ENCODE results near the gene CCDC187. TPM values are rescaled to one million over a fixed set of nuclear protein-coding genes. Genes with fewer than 3 reads are reported as not detected.
A peak's percentile ranks its signal among the peaks of the same experiment; 100 is the strongest.

Gene CCDC187
- total RNA-seq, 5 donors from 2014 or later (not counting 1 experiment from before 2014, with no cell fraction given), result 0.07 to 0.20 (median 0.09) TPM; not detected in 1

- Histone ChIP-seq H3K4me1 (ENCODE audit: control insufficient read depth in 1 of 2, extremely low read depth in 1 of 2, insufficient read depth in 2 of 2, low read length in 2 of 2) (peaks cover 17 to 53% of the 10 kb centered on the region in 2 experiments), H3K9me3 (no peaks in the 10 kb centered on the region), H3K36me3 (ENCODE audit: control insufficient read depth in 2 of 2, extremely low read depth in 1 of 2, insufficient read depth in 1 of 2, low read length in 1 of 2) (peaks cover 0 to 2% of the 10 kb centered on the region in 2 donors), H3K27ac (ENCODE audit: low read length) (peak overlapping the region; percentile 42), H3K27me3 (replicated peaks in 1 of 2; ENCODE audit: control insufficient read depth in 2 of 2, extremely low read depth in 1 of 2, insufficient read depth in 2 of 2, low read length in 1 of 2) (no peaks in the 10 kb centered on the region), H3K4me3 (ENCODE audit: control insufficient read depth in 1 of 2, extremely low read depth in 1 of 2, low read length in 1 of 2) (no peak overlapping the region)
- ChIA-PET CTCF (interaction anchor here in 1 of 2 donors (0.6 kb wide), 1 partner anchor 1430 kb away, joined by 3 read pairs; no protein-coding TSS in a partner anchor), POLR2A (interaction anchor here in 1 of 2 donors (0.5 kb wide), 1 partner anchor 281 kb away, joined by 7 read pairs; no protein-coding TSS in a partner anchor)
- ATAC-seq (replicated peaks in 1 of 4) (no peak), DNase-seq (peak in 1 of 35 experiments; percentile 32)
- Mint-ChIP-seq H3K27me3 (no peaks in the 10 kb centered on the region), H3K4me3 (peak overlapping the region; percentile 91 to 98 (median 92)), H3K4me1 (peaks cover 33 to 61% (median 45%) of the 10 kb centered on the region in 3 donors), H3K27ac (peak overlapping the region; percentile 88 to 91), H3K36me3 (no peaks in the 10 kb centered on the region), H3K9me3 (no peaks in the 10 kb centered on the region)
- WGBS (ENCODE audit: insufficient coverage), result 77% methylated on average over 4 of the region's 6 CpGs
These were observed 60.9 kb downstream of the CCDC187 start for GRCh38 chr9:136242918-136243525.

- peaks cover 17 to 54% of the 10 kb centered on the region in 2 experiments for H3K4me1 ChIP-seq (ENCODE audit: control insufficient read depth in 1 of 2, extremely low read depth in 1 of 2, insufficient read depth in 2 of 2, low read length in 2 of 2)
- no peak overlapping the region for H3K27ac Mint-ChIP-seq
- DNase-seq (no peak), ATAC-seq (replicated peaks in 1 of 4) (no peak)
- no peaks in the 10 kb centered on the region for H3K36me3 Mint-ChIP-seq
- peaks cover 33 to 63% (median 48%) of the 10 kb centered on the region in 3 donors for H3K4me1 Mint-ChIP-seq
- no peak overlapping the region for H3K4me3 ChIP-seq (ENCODE audit: control insufficient read depth in 1 of 2, extremely low read depth in 1 of 2, low read length in 1 of 2)
- ChIA-PET CTCF (no interaction called here), POLR2A (no interaction called here)
- no peaks in the 10 kb centered on the region for H3K9me3 ChIP-seq
- peaks cover 0 to 2% of the 10 kb centered on the region in 2 donors for H3K36me3 ChIP-seq (ENCODE audit: control insufficient read depth in 2 of 2, extremely low read depth in 1 of 2, insufficient read depth in 1 of 2, low read length in 1 of 2)
- H3K27me3 Mint-ChIP-seq, result no peaks in the 10 kb centered on the region
- H3K9me3 Mint-ChIP-seq, result no peaks in the 10 kb centered on the region
- H3K4me3 Mint-ChIP-seq, result no peak overlapping the region
- WGBS (ENCODE audit: insufficient coverage), result 96% methylated on average over 8 of the region's 8 CpGs
- H3K27me3 ChIP-seq (replicated peaks in 1 of 2; ENCODE audit: control insufficient read depth in 2 of 2, extremely low read depth in 1 of 2, insufficient read depth in 2 of 2, low read length in 1 of 2), result no peaks in the 10 kb centered on the region
- H3K27ac ChIP-seq (ENCODE audit: low read length), result no peak overlapping the region
These were observed 61.6 kb downstream of the CCDC187 start for GRCh38 chr9:136242248-136242647.

- 96% methylated on average over 7 of the region's 13 CpGs for WGBS (ENCODE audit: insufficient coverage)
- ATAC-seq (replicated peaks in 1 of 4) (no peak), DNase-seq (no peak)
- H3K36me3 ChIP-seq (ENCODE audit: control insufficient read depth in 2 of 2, extremely low read depth in 1 of 2, insufficient read depth in 1 of 2, low read length in 1 of 2), result peaks cover 0 to 3% of the 10 kb centered on the region in 2 donors
- Mint-ChIP-seq H3K4me1 (peaks cover 33 to 63% (median 48%) of the 10 kb centered on the region in 3 donors), H3K27me3 (no peaks in the 10 kb centered on the region), H3K4me3 (no peak overlapping the region), H3K36me3 (no peaks in the 10 kb centered on the region), H3K27ac (peak overlapping the region in 1 of 2 donors; percentile 44), H3K9me3 (no peaks in the 10 kb centered on the region)
- H3K27ac ChIP-seq (ENCODE audit: low read length), result no peak overlapping the region
- ChIA-PET POLR2A (no interaction called here), CTCF (no interaction called here)
- no peak overlapping the region for H3K4me3 ChIP-seq (ENCODE audit: control insufficient read depth in 1 of 2, extremely low read depth in 1 of 2, low read length in 1 of 2)
- H3K4me1 ChIP-seq (ENCODE audit: control insufficient read depth in 1 of 2, extremely low read depth in 1 of 2, insufficient read depth in 2 of 2, low read length in 2 of 2), result peaks cover 17 to 54% of the 10 kb centered on the region in 2 experiments
- no peaks in the 10 kb centered on the region for H3K9me3 ChIP-seq
- H3K27me3 ChIP-seq (replicated peaks in 1 of 2; ENCODE audit: control insufficient read depth in 2 of 2, extremely low read depth in 1 of 2, insufficient read depth in 2 of 2, low read length in 1 of 2), result no peaks in the 10 kb centered on the region
These were observed 62.4 kb downstream of the CCDC187 start for GRCh38 chr9:136241542-136241941.

- Histone ChIP-seq H3K36me3 (ENCODE audit: control insufficient read depth in 2 of 2, extremely low read depth in 1 of 2, insufficient read depth in 1 of 2, low read length in 1 of 2) (peaks cover 0 to 8% of the 10 kb centered on the region in 2 donors), H3K4me1 (ENCODE audit: control insufficient read depth in 1 of 2, extremely low read depth in 1 of 2, insufficient read depth in 2 of 2, low read length in 2 of 2) (peaks cover 17 to 48% of the 10 kb centered on the region in 2 experiments), H3K27me3 (replicated peaks in 1 of 2; ENCODE audit: control insufficient read depth in 2 of 2, extremely low read depth in 1 of 2, insufficient read depth in 2 of 2, low read length in 1 of 2) (no peaks in the 10 kb centered on the region), H3K9me3 (no peaks in the 10 kb centered on the region), H3K27ac (ENCODE audit: low read length) (no peak overlapping the region), H3K4me3 (ENCODE audit: control insufficient read depth in 1 of 2, extremely low read depth in 1 of 2, low read length in 1 of 2) (no peak overlapping the region)
- 98% methylated on average over 20 of the region's 20 CpGs for WGBS (ENCODE audit: insufficient coverage)
- no peaks in the 10 kb centered on the region for H3K9me3 Mint-ChIP-seq
- H3K36me3 Mint-ChIP-seq, result peaks cover 4% of the 10 kb centered on the region
- no peak overlapping the region for H3K4me3 Mint-ChIP-seq
- DNase-seq, result no peak
- POLR2A ChIA-PET, result no interaction called here
- peaks cover 33 to 60% (median 45%) of the 10 kb centered on the region in 3 donors for H3K4me1 Mint-ChIP-seq
- ATAC-seq (replicated peaks in 1 of 4), result no peak
- CTCF ChIA-PET, result no interaction called here
- no peak overlapping the region for H3K27ac Mint-ChIP-seq
- H3K27me3 Mint-ChIP-seq, result no peaks in the 10 kb centered on the region
These were observed 63.0 kb downstream of the CCDC187 start for GRCh38 chr9:136240941-136241340.

GRCh38 chr9:136239983-136240330 is 63.9 kb downstream of the CCDC187 start:
- no peaks in the 10 kb centered on the region for H3K9me3 ChIP-seq
- no peak for ATAC-seq (replicated peaks in 1 of 4)
- WGBS (ENCODE audit: insufficient coverage), result no CpG with 5 or more reads among the region's 2 CpGs
- Mint-ChIP-seq H3K4me1 (peaks cover 32 to 57% (median 46%) of the 10 kb centered on the region in 3 donors), H3K9me3 (no peaks in the 10 kb centered on the region), H3K27me3 (no peaks in the 10 kb centered on the region), H3K27ac (no peak overlapping the region), H3K36me3 (peaks cover 13% of the 10 kb centered on the region), H3K4me3 (no peak overlapping the region)
- H3K27me3 ChIP-seq (replicated peaks in 1 of 2; ENCODE audit: control insufficient read depth in 2 of 2, extremely low read depth in 1 of 2, insufficient read depth in 2 of 2, low read length in 1 of 2), result no peaks in the 10 kb centered on the region
- POLR2A ChIA-PET, result no interaction called here
- peaks cover 0 to 14% of the 10 kb centered on the region in 2 donors for H3K36me3 ChIP-seq (ENCODE audit: control insufficient read depth in 2 of 2, extremely low read depth in 1 of 2, insufficient read depth in 1 of 2, low read length in 1 of 2)
- no peak overlapping the region for H3K27ac ChIP-seq (ENCODE audit: low read length)
- H3K4me3 ChIP-seq (ENCODE audit: control insufficient read depth in 1 of 2, extremely low read depth in 1 of 2, low read length in 1 of 2), result no peak overlapping the region
- CTCF ChIA-PET, result no interaction called here
- H3K4me1 ChIP-seq (ENCODE audit: control insufficient read depth in 1 of 2, extremely low read depth in 1 of 2, insufficient read depth in 2 of 2, low read length in 2 of 2), result peaks cover 17 to 44% of the 10 kb centered on the region in 2 experiments
- DNase-seq, result peak in 1 of 35 experiments; percentile 24

GRCh38 chr9:136239135-136239982 is 64.5 kb downstream of the CCDC187 start:
- H3K27ac ChIP-seq (ENCODE audit: low read length), result no peak overlapping the region
- H3K27me3 Mint-ChIP-seq, result no peaks in the 10 kb centered on the region
- POLR2A ChIA-PET, result no interaction called here

More at GRCh38 chr9:136239135-136239982, 64.5 kb downstream of the CCDC187 start:
- ATAC-seq (replicated peaks in 1 of 4), result no peak
- no peak overlapping the region for H3K4me3 ChIP-seq (ENCODE audit: control insufficient read depth in 1 of 2, extremely low read depth in 1 of 2, low read length in 1 of 2)
- 95% methylated on average over 9 of the region's 25 CpGs for WGBS (ENCODE audit: insufficient coverage)
- no peak for DNase-seq
- H3K36me3 ChIP-seq (ENCODE audit: control insufficient read depth in 2 of 2, extremely low read depth in 1 of 2, insufficient read depth in 1 of 2, low read length in 1 of 2), result peaks cover 0 to 14% of the 10 kb centered on the region in 2 donors
- CTCF ChIA-PET, result no interaction called here
- H3K27ac Mint-ChIP-seq, result no peak overlapping the region
- H3K4me1 Mint-ChIP-seq, result peaks cover 29 to 52% (median 42%) of the 10 kb centered on the region in 3 donors
- H3K9me3 Mint-ChIP-seq, result no peaks in the 10 kb centered on the region
- no peaks in the 10 kb centered on the region for H3K9me3 ChIP-seq
- H3K27me3 ChIP-seq (replicated peaks in 1 of 2; ENCODE audit: control insufficient read depth in 2 of 2, extremely low read depth in 1 of 2, insufficient read depth in 2 of 2, low read length in 1 of 2), result no peaks in the 10 kb centered on the region
- no peak overlapping the region for H3K4me3 Mint-ChIP-seq
- H3K36me3 Mint-ChIP-seq, result peaks cover 17% of the 10 kb centered on the region
- H3K4me1 ChIP-seq (ENCODE audit: control insufficient read depth in 1 of 2, extremely low read depth in 1 of 2, insufficient read depth in 2 of 2, low read length in 2 of 2), result peaks cover 14 to 38% of the 10 kb centered on the region in 2 experiments

Data from T-cell (primary cell).